Cardiac muscle cell (in vitro differentiated cells and primary cell): ENCODE data around the gene PTH1R. TPM values are rescaled to one million over a fixed set of nuclear protein-coding genes. Genes with fewer than 3 reads are reported as not detected.

Experiments
- DNase-seq, 2 donors: peaks; one replicate each; pipeline versions ENCODE4 v3.0.0 to v3.0.0-alpha.2; 2010 to 2017; ENCODE audit warnings: low read depth in 1 of 2, low spot score in 1 of 2
- H3K27ac ChIP-seq: fragments of 200-600 bp; sonication (generic); 2 replicates; pipeline ENCODE4 v1.5.1; 2016
- H3K27me3 ChIP-seq: fragments of 200-600 bp; sonication (generic); 2 replicates; pipeline ENCODE4 v1.6.0; 2016; ENCODE audit warnings: control low read depth
- H3K36me3 ChIP-seq: fragments of 200-600 bp; sonication (generic); 2 replicates; pipeline ENCODE4 v1.5.1; 2016; ENCODE audit warnings: control low read depth
- H3K4me1 ChIP-seq: fragments of 200-600 bp; sonication (generic); 2 replicates; pipeline ENCODE4 v1.8.1; 2017; ENCODE audit warnings: low read depth, mild to moderate bottlenecking, mixed run types
- H3K4me3 ChIP-seq: fragments of 200-600 bp; sonication (generic); 2 replicates; pipeline ENCODE4 v1.5.1; 2016; ENCODE audit warnings: mild to moderate bottlenecking
- H3K9me3 ChIP-seq: fragments of 200-600 bp; sonication (generic); 2 replicates; pipeline ENCODE4 v1.5.1; 2017; ENCODE audit warnings: low read depth, mild to moderate bottlenecking, control low read depth
- CTCF ChIP-seq: IDR thresholded peaks from 2 replicates; pipeline ENCODE4 v1.5.1; 2012; ENCODE audit warnings: low read depth, mild to moderate bottlenecking, low read length
- polyA plus RNA-seq: library from polyadenylated mRNA; unstranded; fragments of >200 nt; fragmentation: Nextera tagmentation; extraction: Ambion mirVana; gene quantifications from 2 replicates; pipeline ENCODE4 v1.2.1, GENCODE V29; 2016
- total RNA-seq: library from RNA; depleted of rRNA; stranded (reverse); fragments of >200 nt; gene quantifications from 2 replicates; pipeline ENCODE4 v1.2.3, GENCODE V29; 2016

PTH1R gene
- total and polyA plus RNA-seq, 2 experiments from 2014 or later = 112 to 121 TPM

GRCh38 chr3:46833346-46834300, 43.9 kb upstream of the PTH1R start:
- peak overlapping the region; percentile 42 for H3K27ac ChIP-seq
- peaks cover 77% of the 10 kb centered on the region for H3K36me3 ChIP-seq
- no peak overlapping the region for H3K4me3 ChIP-seq
- TF ChIP-seq CTCF = no peak
- no peak for DNase-seq
- H3K9me3 ChIP-seq = no peaks in the 10 kb centered on the region
- no peaks in the 10 kb centered on the region for H3K4me1 ChIP-seq
- H3K27me3 ChIP-seq = no peaks in the 10 kb centered on the region

GRCh38 chr3:46835054-46835453, 42.5 kb upstream of the PTH1R start:
- Histone ChIP-seq H3K4me1 (no peaks in the 10 kb centered on the region), H3K27ac (peak overlapping the region; percentile 52), H3K36me3 (peaks cover 64% of the 10 kb centered on the region), H3K4me3 (no peak overlapping the region), H3K27me3 (no peaks in the 10 kb centered on the region), H3K9me3 (no peaks in the 10 kb centered on the region)
- no peak for TF ChIP-seq CTCF
- DNase-seq = no peak

GRCh38 chr3:46835491-46835890, 42.0 kb upstream of the PTH1R start:
- H3K27me3 ChIP-seq = no peaks in the 10 kb centered on the region
- peak overlapping the region; percentile 52 for H3K27ac ChIP-seq
- H3K9me3 ChIP-seq = no peaks in the 10 kb centered on the region
- TF ChIP-seq CTCF = no peak
- no peak overlapping the region for H3K4me3 ChIP-seq
- H3K36me3 ChIP-seq = peaks cover 63% of the 10 kb centered on the region
- DNase-seq = no peak
- H3K4me1 ChIP-seq = no peaks in the 10 kb centered on the region

DNA sequence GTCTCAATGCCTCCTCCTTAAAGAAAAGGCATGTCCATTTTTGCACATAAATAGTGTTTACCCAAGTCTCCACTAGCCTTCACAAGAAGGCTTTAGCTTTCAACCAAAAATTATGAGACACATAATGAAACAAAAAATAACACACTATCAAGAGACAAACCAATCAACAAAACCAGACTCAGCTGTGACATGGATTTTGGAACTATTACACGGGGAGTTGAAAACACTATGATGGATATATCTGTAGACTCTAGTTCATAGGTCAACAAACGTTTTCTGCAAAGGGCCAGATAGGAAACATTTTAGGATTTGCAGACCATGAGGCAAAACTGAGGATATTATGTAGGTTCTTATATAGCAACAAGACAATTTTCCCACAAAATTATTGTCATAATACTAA, 39.2 kb upstream of the PTH1R start:
- no peak for TF ChIP-seq CTCF
- no peak overlapping the region for H3K27ac ChIP-seq
- peaks cover 43% of the 10 kb centered on the region for H3K36me3 ChIP-seq
- no peak for DNase-seq
- no peak overlapping the region for H3K4me3 ChIP-seq
- no peaks in the 10 kb centered on the region for H3K4me1 ChIP-seq
- H3K9me3 ChIP-seq = no peaks in the 10 kb centered on the region
- H3K27me3 ChIP-seq = no peaks in the 10 kb centered on the region

GRCh38 chr3:46840491-46840890, 37.0 kb upstream of the PTH1R start:
- Histone ChIP-seq H3K9me3 (no peaks in the 10 kb centered on the region), H3K27ac (no peak overlapping the region)
- TF ChIP-seq CTCF = no peak

More at GRCh38 chr3:46840491-46840890, 37.0 kb upstream of the PTH1R start:
- no peak overlapping the region for H3K4me3 ChIP-seq
- DNase-seq = no peak
- peaks cover 2% of the 10 kb centered on the region for H3K4me1 ChIP-seq
- no peaks in the 10 kb centered on the region for H3K27me3 ChIP-seq
- peaks cover 36% of the 10 kb centered on the region for H3K36me3 ChIP-seq
